Stimulated activated naive B cell treated with anti-CD40 and anti-IgM and Interleukin-4, amounts not matched to agents 10 μg/mL and 1 μg/mL and 100 μg/mL, for 72 hours (primary cell): Measurements from ENCODE around the gene UBE2D2.

ENCODE experiments used
- ATAC-seq, 2 donors: fragments of 150-1000 bp; cut with Tn5 transposase; replicated peaks; 2 replicates each; pipeline ENCODE4 v1.10.0; 2021; ENCODE audit warnings: moderate library complexity in 1 of 2
- DNase-seq: peaks from one replicate; pipeline ENCODE4 v3.0.0; 2021
- H3K27ac Mint-ChIP-seq: one replicate; pipeline ENCODE4 v1.8.0; 2022; ENCODE audit warnings: mild to moderate bottlenecking, mixed read lengths
- H3K27me3 Mint-ChIP-seq, 2 donors: one replicate each; pipeline ENCODE4 v1.8.0; 2022; ENCODE audit warnings: mixed read lengths in 2 of 2
- H3K36me3 Mint-ChIP-seq, 2 donors: one replicate each; pipeline ENCODE4 v1.8.0; 2022; ENCODE audit warnings: mixed read lengths in 2 of 2, mild to moderate bottlenecking in 1 of 2
- H3K4me1 Mint-ChIP-seq, 2 donors: one replicate each; pipeline ENCODE4 v1.8.0; 2022; ENCODE audit warnings: mixed read lengths in 2 of 2, mild to moderate bottlenecking in 1 of 2
- H3K4me3 Mint-ChIP-seq, 2 donors: one replicate each; pipeline ENCODE4 v1.8.0; 2022; ENCODE audit warnings: mild to moderate bottlenecking in 2 of 2, mixed read lengths in 2 of 2, moderate library complexity in 1 of 2
- H3K9me3 Mint-ChIP-seq, 2 donors: one replicate each; pipeline ENCODE4 v1.8.0; 2022; ENCODE audit warnings: mixed read lengths in 2 of 2, mild to moderate bottlenecking in 1 of 2

UBE2D2 gene

DNA sequence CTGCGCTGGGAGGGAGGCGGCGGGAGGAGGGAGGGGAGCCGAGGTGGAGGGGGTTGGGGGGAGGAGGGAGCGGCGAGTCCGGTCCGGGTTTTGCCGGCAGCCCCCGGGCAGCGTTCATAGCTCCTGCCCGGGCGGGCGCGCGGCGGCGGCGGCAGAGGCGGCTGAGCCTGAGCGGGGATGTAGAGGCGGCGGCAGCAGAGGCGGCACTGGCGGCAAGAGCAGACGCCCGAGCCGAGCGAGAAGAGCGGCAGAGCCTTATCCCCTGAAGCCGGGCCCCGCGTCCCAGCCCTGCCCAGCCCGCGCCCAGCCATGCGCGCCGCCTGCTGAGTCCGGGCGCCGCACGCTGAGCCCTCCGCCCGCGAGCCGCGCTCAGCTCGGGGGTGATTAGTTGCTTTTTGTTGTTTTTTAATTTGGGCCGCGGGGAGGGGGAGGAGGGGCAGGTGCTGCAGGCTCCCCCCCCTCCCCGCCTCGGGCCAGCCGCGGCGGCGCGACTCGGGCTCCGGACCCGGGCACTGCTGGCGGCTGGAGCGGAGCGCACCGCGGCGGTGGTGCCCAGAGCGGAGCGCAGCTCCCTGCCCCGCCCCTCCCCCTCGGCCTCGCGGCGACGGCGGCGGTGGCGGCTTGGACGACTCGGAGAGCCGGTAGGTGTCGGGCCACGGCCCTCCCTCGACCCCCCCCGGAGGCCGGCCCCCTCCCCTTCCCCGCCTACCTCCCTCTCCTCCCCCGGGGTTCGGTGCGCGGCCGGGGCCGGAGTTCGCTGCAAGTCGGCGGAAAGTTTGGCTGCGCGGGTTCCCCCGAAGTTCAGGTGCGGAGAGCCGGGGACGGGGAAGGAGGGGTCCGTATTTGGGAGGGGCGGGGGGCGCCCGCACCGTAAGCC, 87.3 kb downstream of the UBE2D2 start, which contains the start of gene CXXC5:
Gene CXXC5, plus strand, starts transcription at position 145 of the 877 bp plus-strand sequence. CDS start 32,175 bp downstream, outside the sequence.
- peaks cover 40 to 76% of the 10 kb centered on the region in 2 donors for H3K4me1 Mint-ChIP-seq
- peak within 1 kb of the TSS; percentile 97 for H3K27ac Mint-ChIP-seq
- H3K4me3 Mint-ChIP-seq = peak within 1 kb of the TSS; percentile 84 to 87
- peak; percentile 29 to 37 for ATAC-seq
- H3K36me3 Mint-ChIP-seq = peaks cover 15 to 31% of the 10 kb centered on the region in 2 donors
- DNase-seq = no peak
- H3K27me3 Mint-ChIP-seq = no peaks in the 10 kb centered on the region
- H3K9me3 Mint-ChIP-seq = no peaks in the 10 kb centered on the region

DNA sequence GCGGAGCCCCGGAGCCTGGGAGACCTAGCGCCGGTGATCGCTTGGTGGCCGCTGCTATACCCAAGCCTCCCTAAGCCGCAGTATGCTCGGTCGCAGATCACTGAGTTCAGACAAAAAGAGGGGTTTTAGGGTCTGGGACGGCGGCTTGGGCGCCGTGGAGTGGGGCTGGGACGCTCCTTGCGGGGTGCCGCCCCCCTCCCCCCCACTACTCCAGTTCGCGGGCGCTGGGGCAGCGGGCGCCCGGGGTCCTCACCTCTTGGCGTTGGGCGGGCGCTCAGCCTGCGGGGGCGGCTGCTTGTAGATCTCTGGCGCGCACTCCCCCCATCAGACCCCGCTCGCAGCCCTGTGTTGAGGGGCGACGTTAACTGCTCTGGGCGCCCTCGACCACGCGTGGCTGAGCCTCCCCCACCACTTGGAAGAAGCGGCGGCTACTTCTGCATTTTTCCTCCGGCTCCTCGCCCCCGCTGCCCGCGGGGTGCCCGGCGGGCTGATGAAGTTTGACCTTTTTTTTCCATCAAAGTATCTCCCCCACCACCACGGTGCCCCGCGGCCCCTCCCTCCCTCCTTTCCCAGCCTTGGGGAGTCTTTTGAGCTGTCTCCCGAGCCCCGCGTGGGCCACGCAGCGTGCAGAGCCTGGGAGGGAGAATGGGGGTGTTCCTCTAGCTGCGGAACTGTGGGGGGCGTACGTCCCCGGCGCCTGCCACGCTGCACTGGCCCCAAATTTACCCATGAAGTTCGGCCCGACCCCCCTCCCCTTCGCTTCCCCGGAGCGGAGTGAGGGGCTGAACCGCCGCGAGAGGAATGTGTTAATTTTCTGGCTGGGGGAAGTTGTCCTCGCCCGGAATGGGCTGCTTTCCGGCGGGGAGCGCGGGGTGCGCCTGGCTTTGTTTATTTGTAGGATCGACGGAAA, 88.2 kb downstream of the UBE2D2 start:
- Mint-ChIP-seq H3K27ac (peak overlapping the region; percentile 97), H3K27me3 (no peaks in the 10 kb centered on the region), H3K4me1 (peaks cover 45 to 76% of the 10 kb centered on the region in 2 donors), H3K9me3 (no peaks in the 10 kb centered on the region), H3K4me3 (peak overlapping the region; percentile 84 to 87), H3K36me3 (peaks cover 15 to 29% of the 10 kb centered on the region in 2 donors)
- ATAC-seq (peak; percentile 11 to 15), DNase-seq (no peak)

DNA sequence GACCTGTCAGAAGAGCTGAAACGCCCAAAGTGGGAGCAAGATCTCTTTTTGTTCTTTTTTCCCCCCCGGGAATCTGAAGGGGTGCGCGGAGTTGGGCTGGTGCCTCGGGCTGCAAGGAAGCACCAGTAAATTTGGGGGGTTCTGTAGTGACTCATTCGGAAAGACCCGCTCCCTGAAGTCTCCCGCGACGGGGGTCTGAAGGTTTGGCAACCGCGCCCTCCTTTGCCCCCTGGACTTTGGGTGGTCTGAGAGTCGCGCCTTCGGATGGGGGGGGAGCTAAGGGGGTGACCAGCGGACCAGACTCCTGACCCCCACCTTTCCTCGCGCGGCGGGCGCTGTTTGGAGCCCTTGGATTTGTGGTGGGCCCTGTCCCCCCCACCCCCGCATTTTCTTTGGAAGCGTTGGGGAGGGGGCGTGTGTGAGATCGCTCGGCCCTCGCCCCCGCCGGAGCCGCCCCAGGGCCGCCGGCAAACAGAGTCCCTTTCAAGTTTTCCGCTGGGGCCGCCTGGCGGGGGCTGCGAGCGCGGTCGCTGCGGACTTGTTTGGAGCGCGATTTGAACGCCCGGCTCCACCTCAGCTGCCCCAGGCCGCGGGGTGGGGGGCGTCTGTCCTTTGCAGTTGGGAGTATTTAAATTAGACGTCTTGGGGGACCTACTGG, 89.0 kb downstream of the UBE2D2 start:
- H3K4me1 Mint-ChIP-seq = peaks cover 48 to 77% of the 10 kb centered on the region in 2 donors

DNA sequence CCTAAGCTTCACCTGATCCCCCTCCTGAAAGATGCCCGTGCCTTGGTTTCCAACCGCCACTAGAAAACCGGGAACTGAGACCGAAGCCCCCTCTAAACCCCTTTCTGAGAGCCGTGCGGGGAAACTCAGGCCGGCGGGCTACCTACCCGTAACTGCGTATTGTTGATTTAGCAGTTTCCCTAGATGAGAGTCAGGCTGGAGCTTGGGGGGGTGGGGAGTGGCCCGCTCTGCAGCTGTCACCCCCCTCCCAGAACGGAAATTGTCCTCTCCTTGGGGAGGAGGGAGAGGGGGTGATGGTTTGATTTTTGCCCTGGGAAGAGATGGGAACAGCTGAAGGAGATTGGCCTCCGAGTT, 89.5 kb downstream of the UBE2D2 start:
- H3K36me3 Mint-ChIP-seq = peaks cover 15 to 22% of the 10 kb centered on the region in 2 donors
- peak overlapping the region; percentile 84 to 87 for H3K4me3 Mint-ChIP-seq
- peak overlapping the region; percentile 97 for H3K27ac Mint-ChIP-seq
- no peaks in the 10 kb centered on the region for H3K9me3 Mint-ChIP-seq
- H3K4me1 Mint-ChIP-seq = peaks cover 49 to 77% of the 10 kb centered on the region in 2 donors
- ATAC-seq (no peak), DNase-seq (no peak)
- H3K27me3 Mint-ChIP-seq = no peaks in the 10 kb centered on the region

More for the DNA sequence above, 89.0 kb downstream of the UBE2D2 start:
- ATAC-seq = no peak
- peaks cover 16 to 27% of the 10 kb centered on the region in 2 donors for H3K36me3 Mint-ChIP-seq
- H3K27ac Mint-ChIP-seq = peak overlapping the region; percentile 97
- no peak for DNase-seq
- no peaks in the 10 kb centered on the region for H3K9me3 Mint-ChIP-seq
- peak overlapping the region; percentile 84 to 87 for H3K4me3 Mint-ChIP-seq
- no peaks in the 10 kb centered on the region for H3K27me3 Mint-ChIP-seq

DNA sequence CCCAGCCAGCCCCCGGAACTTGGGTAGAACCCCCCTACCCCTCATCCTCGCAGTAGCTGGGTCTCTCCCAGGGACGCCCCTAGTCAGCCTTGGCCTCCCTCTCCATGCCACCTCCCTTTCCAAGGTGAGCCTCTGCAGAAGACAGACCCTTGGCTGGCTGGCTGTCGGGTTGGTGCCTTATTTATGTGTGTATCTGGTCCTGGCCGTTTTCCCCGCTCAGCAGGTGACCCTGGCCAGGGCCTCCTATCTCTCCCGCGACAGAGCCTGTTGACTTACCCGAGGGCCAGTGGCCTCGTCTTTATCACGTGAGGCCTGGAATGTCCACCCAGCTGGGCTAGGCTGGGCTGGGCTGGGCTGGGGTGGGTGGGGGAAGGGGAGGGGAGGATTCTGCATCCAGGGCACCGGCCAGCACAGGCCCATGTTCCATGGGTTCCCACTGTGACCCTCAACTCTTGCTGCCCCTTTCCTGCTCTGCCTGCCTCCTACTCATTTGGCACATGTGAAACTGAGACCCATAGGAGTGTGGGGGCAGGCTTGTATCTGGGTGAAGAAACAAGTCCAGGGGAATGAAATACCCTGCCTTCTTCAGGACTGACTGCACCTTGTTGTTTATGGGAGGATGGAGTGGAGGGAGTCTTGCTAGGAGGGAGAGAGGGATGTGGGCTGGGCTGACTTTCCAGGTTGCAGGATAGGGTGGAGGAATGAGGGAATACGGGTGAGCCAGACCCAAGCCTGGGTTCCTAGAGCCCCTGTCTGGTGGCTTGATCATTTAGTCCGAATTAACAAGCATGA, 90.1 kb downstream of the UBE2D2 start:
- H3K4me3 Mint-ChIP-seq = peak overlapping the region; percentile 84 to 87
- H3K9me3 Mint-ChIP-seq = no peaks in the 10 kb centered on the region
- peak overlapping the region; percentile 94 for H3K27ac Mint-ChIP-seq
- DNase-seq (no peak), ATAC-seq (no peak)
- H3K4me1 Mint-ChIP-seq = peaks cover 52 to 77% of the 10 kb centered on the region in 2 donors
- no peaks in the 10 kb centered on the region for H3K27me3 Mint-ChIP-seq
- H3K36me3 Mint-ChIP-seq = peaks cover 15 to 19% of the 10 kb centered on the region in 2 donors

DNA sequence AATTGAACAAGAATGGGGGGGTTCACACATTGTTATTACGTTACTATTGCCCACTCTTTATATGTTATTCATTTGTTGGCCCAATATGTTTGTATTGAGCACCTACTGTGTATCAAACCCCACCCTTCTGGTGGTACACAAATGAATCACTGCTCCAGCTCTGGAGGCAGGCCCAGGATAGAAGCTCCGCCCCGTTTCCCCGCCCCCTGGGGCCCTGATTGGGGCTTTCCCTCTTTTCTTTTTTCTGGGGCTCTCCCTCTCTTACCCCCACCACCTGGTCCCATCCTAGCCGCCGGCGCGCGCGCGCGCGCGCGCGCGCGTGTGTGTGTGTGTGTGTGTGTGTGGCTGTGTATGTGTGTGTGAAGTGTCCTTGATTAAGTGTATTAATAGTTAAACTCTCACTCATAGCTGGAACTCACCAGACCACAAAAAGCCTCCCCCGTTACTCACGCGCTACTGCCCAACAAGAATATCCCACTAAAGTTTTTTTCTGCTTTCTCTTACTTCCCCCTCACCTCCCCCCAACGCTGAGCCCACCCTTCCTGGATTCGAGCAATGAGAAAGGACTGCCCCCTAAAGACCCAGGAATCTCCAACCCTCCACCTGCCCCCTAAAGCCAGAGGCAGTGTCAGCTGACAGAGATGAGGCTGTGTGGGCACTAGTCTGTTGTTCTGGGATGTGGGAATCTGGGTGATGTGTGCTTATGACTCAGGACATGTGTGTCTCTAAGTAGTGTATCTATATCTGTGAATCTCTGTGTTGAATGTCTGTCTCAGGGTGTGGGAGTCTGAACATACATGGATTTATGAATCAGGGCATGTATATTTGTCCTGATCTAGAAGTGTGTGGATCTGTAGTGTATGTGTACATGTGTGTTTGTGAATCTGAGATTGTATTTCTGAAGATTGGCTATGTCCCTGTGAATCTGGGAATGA, 91.0 kb downstream of the UBE2D2 start:
- ATAC-seq (peak; percentile 46 to 63), DNase-seq (peak; percentile 91)
- H3K4me1 Mint-ChIP-seq = peaks cover 50 to 77% of the 10 kb centered on the region in 2 donors
- H3K4me3 Mint-ChIP-seq = peak overlapping the region; percentile 84 to 87
- peak overlapping the region; percentile 94 for H3K27ac Mint-ChIP-seq
- H3K36me3 Mint-ChIP-seq = peaks cover 11 to 17% of the 10 kb centered on the region in 2 donors
- no peaks in the 10 kb centered on the region for H3K9me3 Mint-ChIP-seq
- no peaks in the 10 kb centered on the region for H3K27me3 Mint-ChIP-seq

DNA sequence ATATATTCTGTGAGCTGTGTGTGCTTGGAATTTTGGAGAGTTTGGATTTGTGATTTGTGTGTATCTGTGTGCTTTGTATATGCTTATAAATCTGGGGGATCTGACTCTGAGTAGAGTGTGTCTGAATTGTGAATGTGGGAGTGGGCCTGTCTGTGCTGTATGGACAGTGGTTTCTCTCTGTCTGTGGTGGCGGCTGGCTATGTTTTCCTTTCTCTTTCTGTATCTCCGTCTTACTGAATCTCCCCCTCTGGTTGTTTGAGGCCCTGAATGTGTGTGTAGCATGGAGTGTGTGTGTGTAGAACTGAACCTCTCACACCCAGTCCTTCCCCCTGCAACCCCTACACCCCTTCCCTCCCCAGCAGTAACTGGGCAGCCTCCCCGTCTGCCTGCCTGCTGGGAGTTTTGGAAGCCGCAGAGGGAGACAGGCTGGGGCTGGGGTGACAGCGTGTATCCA, 91.7 kb downstream of the UBE2D2 start:
- Mint-ChIP-seq H3K36me3 (peaks cover 14 to 21% of the 10 kb centered on the region in 2 donors), H3K27me3 (no peaks in the 10 kb centered on the region), H3K27ac (peak overlapping the region; percentile 94), H3K4me1 (peaks cover 52 to 77% of the 10 kb centered on the region in 2 donors), H3K4me3 (peak overlapping the region; percentile 84 to 87), H3K9me3 (no peaks in the 10 kb centered on the region)
- ATAC-seq = peak; percentile 38 to 43
- no peak for DNase-seq

DNA sequence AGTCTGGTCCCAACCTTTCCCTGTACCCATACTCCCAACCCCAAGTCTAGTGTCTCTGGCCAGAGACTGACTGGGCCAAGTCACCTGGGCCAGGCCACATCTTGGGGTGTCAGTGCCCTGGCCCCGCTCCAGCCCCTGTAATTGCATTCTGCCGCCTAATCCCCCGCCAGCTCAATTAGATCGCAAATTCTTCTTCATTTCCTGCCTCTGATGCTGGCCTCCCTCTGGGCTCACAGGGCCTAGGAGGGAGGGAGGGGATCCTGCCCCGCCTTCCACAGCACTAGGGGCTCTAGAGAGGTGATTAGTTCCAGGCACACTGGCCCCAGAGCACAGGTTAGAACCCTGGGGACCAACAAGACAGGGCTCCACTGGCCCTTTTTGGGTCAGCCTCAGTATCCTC, 92.5 kb downstream of the UBE2D2 start:
- no peak for ATAC-seq
- no peak for DNase-seq
- H3K9me3 Mint-ChIP-seq = no peaks in the 10 kb centered on the region
- peak overlapping the region; percentile 84 to 87 for H3K4me3 Mint-ChIP-seq
- peaks cover 58 to 83% of the 10 kb centered on the region in 2 donors for H3K4me1 Mint-ChIP-seq
- peaks cover 14 to 21% of the 10 kb centered on the region in 2 donors for H3K36me3 Mint-ChIP-seq
- H3K27me3 Mint-ChIP-seq = no peaks in the 10 kb centered on the region
- peak overlapping the region; percentile 94 for H3K27ac Mint-ChIP-seq

DNA sequence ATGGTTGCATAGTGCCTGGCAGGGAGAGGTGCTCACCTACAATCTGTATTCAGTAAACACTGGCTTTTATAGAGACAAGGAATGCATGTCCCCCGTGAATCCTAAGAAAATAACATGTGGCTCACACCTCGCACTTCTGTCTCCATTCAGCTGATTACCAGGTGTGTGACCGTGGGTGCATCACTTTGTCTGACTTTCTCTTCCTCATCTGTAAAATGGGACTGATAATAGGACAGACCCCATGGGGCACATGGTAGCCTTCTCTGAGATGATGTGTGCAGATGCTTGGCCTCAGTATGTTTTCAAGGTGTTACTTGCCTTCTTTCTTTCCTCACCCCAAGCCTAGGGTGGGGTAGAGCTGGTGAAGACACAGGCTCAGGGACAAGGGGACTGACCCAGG, 93.3 kb downstream of the UBE2D2 start:
- Mint-ChIP-seq H3K27ac (peak overlapping the region; percentile 94), H3K36me3 (peaks cover 12 to 25% of the 10 kb centered on the region in 2 donors), H3K4me1 (peaks cover 64 to 92% of the 10 kb centered on the region in 2 donors), H3K27me3 (no peaks in the 10 kb centered on the region), H3K9me3 (no peaks in the 10 kb centered on the region), H3K4me3 (peak overlapping the region; percentile 50 to 84)
- ATAC-seq = no peak
- DNase-seq = no peak

DNA sequence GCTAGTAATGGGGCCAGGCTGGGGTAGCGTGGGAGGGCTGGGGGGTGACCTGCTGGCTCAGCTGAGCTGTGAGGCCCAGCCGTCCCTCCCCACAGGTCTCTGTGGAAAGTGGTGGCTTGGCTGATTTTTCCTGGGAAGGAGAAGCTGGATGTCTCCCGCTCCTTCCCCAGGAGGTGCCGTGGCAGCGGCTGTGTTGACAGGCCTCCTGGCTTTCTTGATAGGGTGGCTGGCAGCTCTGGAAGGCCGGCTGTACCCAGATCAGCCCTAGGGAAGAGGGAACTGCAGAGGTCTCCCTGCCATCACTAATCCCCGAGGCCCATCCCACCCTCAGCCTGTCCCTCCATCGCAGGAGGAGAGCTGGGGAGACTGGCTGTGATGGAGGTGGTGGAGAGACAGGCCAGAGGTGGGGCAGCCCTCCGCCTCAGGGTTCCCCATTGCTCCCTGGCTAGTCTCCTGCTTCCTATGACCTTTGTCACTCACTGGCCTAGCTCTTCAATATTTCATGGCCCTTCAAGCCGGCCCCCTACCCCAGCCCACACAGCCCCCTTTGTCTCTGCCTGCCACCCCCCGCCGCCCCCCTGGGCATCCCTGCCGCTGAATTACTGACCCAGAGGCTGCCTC, 93.8 kb downstream of the UBE2D2 start:
- peak overlapping the region; percentile 27 to 50 for H3K4me3 Mint-ChIP-seq
- peak overlapping the region; percentile 94 for H3K27ac Mint-ChIP-seq
- DNase-seq (no peak), ATAC-seq (no peak)
- H3K27me3 Mint-ChIP-seq = no peaks in the 10 kb centered on the region
- H3K9me3 Mint-ChIP-seq = no peaks in the 10 kb centered on the region
- H3K4me1 Mint-ChIP-seq = peaks cover 68 to 97% of the 10 kb centered on the region in 2 donors
- peaks cover 7 to 20% of the 10 kb centered on the region in 2 donors for H3K36me3 Mint-ChIP-seq

DNA sequence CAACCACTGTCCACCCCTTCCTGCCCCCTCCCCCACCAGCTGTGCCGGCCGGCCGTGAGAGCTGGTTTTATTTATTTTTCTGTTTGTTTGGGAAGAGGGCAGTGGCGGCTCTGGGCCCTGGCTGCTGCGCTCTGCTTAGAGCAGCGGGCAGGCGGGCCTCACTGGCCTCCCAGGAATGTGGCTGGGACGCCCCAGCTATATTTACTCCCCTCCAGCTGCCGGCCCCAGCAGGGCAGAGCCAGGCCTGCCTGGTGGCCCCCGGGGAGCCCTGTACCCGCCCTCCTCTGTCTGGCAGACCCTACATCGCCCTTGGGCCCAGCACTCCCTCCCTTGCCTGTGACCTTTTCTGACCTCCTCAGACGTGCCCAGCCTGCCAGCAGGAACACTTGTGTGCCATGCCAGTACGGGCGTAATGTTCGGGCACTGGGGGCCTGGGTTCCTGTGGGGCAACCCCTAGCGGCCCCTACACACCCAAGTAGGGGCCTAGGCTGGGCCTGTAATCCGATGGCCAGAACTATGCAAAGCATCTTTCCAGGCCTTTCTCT, 94.7 kb downstream of the UBE2D2 start:
- ATAC-seq = no peak
- Mint-ChIP-seq H3K4me1 (peaks cover 69 to 98% of the 10 kb centered on the region in 2 donors), H3K9me3 (no peaks in the 10 kb centered on the region), H3K4me3 (peak overlapping the region; percentile 46 to 79), H3K36me3 (peaks cover 6 to 15% of the 10 kb centered on the region in 2 donors), H3K27me3 (no peaks in the 10 kb centered on the region), H3K27ac (peak overlapping the region; percentile 94)
- DNase-seq = no peak
